Kidney epithelial cell (primary cell): ENCODE results near the gene KIAA2012. TPM values are rescaled to one million over a fixed set of nuclear protein-coding genes. Genes with fewer than 3 reads are reported as not detected.
A peak's percentile ranks its signal among the peaks of the same experiment; 100 is the strongest.

Experiments
- DNase-seq: peaks from one replicate; pipeline ENCODE4 v3.0.0-alpha.2; 2010; ENCODE audit warnings: low read depth
- H3K27me3 ChIP-seq: 2 replicates; pipeline ENCODE4 v1.6.0; 2011; ENCODE audit warnings: low read length; ENCODE audit not compliant: control insufficient read depth, insufficient read depth
- H3K36me3 ChIP-seq: 2 replicates; pipeline ENCODE4 v1.5.1; 2011; ENCODE audit warnings: low read length; ENCODE audit not compliant: control insufficient read depth, insufficient read depth
- H3K4me3 ChIP-seq: 2 replicates; pipeline ENCODE4 v1.5.1; 2011; ENCODE audit warnings: low read depth, mild to moderate bottlenecking, control low read depth, low read length
- CTCF ChIP-seq: IDR thresholded peaks from 2 replicates; pipeline ENCODE4 v1.5.1; 2011; ENCODE audit warnings: mild to moderate bottlenecking, moderate library complexity, low read length, control low read depth, inconsistent platforms; ENCODE audit not compliant: insufficient read depth, poor library complexity, severe bottlenecking
- total RNA-seq: library from RNA; depleted of rRNA; stranded (reverse); fragments of >200 nt; gene quantifications from 2 replicates; pipeline ENCODE4 v1.2.3, GENCODE V29; 2015

KIAA2012 gene
- total RNA-seq, 1 donor from 2014 or later: not detected

GRCh38 chr2:202031246-202031951 lies 41.7 kb upstream of the KIAA2012 start:
- H3K36me3 ChIP-seq: no peaks in the 10 kb centered on the region
- TF ChIP-seq CTCF: no peak
- no peak overlapping the region for H3K4me3 ChIP-seq
- no peak for DNase-seq
- no peaks in the 10 kb centered on the region for H3K27me3 ChIP-seq

GRCh38 chr2:202032846-202033316 lies 40.2 kb upstream of the KIAA2012 start:
- H3K36me3 ChIP-seq: no peaks in the 10 kb centered on the region
- no peak for TF ChIP-seq CTCF
- H3K27me3 ChIP-seq: no peaks in the 10 kb centered on the region
- DNase-seq: no peak
- H3K4me3 ChIP-seq: peak overlapping the region; percentile 80

GRCh38 chr2:202033317-202034248 lies 39.5 kb upstream of the KIAA2012 start, which contains the start of gene FZD7:
TSS of gene FZD7 (plus strand) at chr2:202033855. CDS start at chr2:202034648, 793 bp downstream.
- Histone ChIP-seq H3K27me3 (no peaks in the 10 kb centered on the region), H3K4me3 (peak within 1 kb of the TSS; percentile 80), H3K36me3 (no peaks in the 10 kb centered on the region)
- no peak for DNase-seq
- peak; percentile 39 for TF ChIP-seq CTCF

- DNase-seq: no peak
- Histone ChIP-seq H3K4me3 (peak overlapping the region; percentile 42), H3K36me3 (no peaks in the 10 kb centered on the region), H3K27me3 (no peaks in the 10 kb centered on the region)
- TF ChIP-seq CTCF: no peak
These were observed 38.6 kb upstream of the KIAA2012 start for GRCh38 chr2:202034249-202035088.

- peak overlapping the region; percentile 42 for H3K4me3 ChIP-seq
- DNase-seq: no peak
- no peaks in the 10 kb centered on the region for H3K27me3 ChIP-seq
- no peaks in the 10 kb centered on the region for H3K36me3 ChIP-seq
- TF ChIP-seq CTCF: peak; percentile 68
These were observed 37.7 kb upstream of the KIAA2012 start for GRCh38 chr2:202035089-202035940.
